Peyer's patch (tissue), 4 donors: ENCODE measurements around the gene KIAA2012. TPM values are rescaled to one million over a fixed set of nuclear protein-coding genes. Genes with fewer than 3 reads are reported as not detected.

Experiments
- DNase-seq, 3 donors: peaks; one replicate each; pipeline ENCODE4 v3.0.0-alpha.2; 2017 to 2019
- H3K27ac ChIP-seq, 4 donors: fragments of 200-600 bp; sonication (generic); one replicate each; pipeline ENCODE4 v1.5.1; 2016 to 2019
- H3K27me3 ChIP-seq, 2 donors: fragments of 200-600 bp; sonication (generic); one replicate each; pipeline ENCODE4 v1.5.1; 2019
- H3K36me3 ChIP-seq, 3 donors: fragments of 200-600 bp; sonication (generic); one replicate each; pipeline ENCODE4 v1.5.1; 2016 to 2019
- H3K4me1 ChIP-seq, 4 donors: fragments of 200-600 bp; sonication (generic); one replicate each; pipeline ENCODE4 v1.5.1; 2016 to 2019
- H3K4me3 ChIP-seq, 4 donors: fragments of 200-600 bp; sonication (generic); 1 replicate in 3 of 4; 2 replicates in 1 of 4; pipeline ENCODE4 v1.5.1; 2016 to 2019; ENCODE audit warnings: mild to moderate bottlenecking in 1 of 4
- H3K9me3 ChIP-seq, 4 donors: fragments of 200-600 bp; sonication (generic); one replicate each; pipeline ENCODE4 v1.5.1; 2016 to 2019; ENCODE audit warnings: mild to moderate bottlenecking in 1 of 4
- CTCF ChIP-seq, 6 experiments: fragments of 450-650 bp in 4 of 6; fragments of 200-600 bp in 2 of 6; sonication (generic) in 1 of 6; IDR thresholded peaks; one replicate each; pipeline ENCODE4 v1.5.1; 2017 to 2019; ENCODE audit warnings: antibody characterized with exemption in 6 of 6, mild to moderate bottlenecking in 3 of 6, moderate library complexity in 1 of 6
- POLR2A ChIP-seq, 2 donors: fragments of 450-650 bp; IDR thresholded peaks; one replicate each; pipeline ENCODE4 v1.5.1; 2017; ENCODE audit warnings: antibody characterized with exemption in 2 of 2, mild to moderate bottlenecking in 2 of 2, moderate library complexity in 2 of 2
- total RNA-seq, 4 donors: library from RNA; depleted of rRNA; stranded (reverse); fragments of >200 nt; gene quantifications; one replicate each; pipeline ENCODE4 v1.1.0, GENCODE V29; 2016

KIAA2012 gene
- total RNA-seq, 4 donors from 2014 or later, result 0.27 TPM; not detected in 3

DNA sequence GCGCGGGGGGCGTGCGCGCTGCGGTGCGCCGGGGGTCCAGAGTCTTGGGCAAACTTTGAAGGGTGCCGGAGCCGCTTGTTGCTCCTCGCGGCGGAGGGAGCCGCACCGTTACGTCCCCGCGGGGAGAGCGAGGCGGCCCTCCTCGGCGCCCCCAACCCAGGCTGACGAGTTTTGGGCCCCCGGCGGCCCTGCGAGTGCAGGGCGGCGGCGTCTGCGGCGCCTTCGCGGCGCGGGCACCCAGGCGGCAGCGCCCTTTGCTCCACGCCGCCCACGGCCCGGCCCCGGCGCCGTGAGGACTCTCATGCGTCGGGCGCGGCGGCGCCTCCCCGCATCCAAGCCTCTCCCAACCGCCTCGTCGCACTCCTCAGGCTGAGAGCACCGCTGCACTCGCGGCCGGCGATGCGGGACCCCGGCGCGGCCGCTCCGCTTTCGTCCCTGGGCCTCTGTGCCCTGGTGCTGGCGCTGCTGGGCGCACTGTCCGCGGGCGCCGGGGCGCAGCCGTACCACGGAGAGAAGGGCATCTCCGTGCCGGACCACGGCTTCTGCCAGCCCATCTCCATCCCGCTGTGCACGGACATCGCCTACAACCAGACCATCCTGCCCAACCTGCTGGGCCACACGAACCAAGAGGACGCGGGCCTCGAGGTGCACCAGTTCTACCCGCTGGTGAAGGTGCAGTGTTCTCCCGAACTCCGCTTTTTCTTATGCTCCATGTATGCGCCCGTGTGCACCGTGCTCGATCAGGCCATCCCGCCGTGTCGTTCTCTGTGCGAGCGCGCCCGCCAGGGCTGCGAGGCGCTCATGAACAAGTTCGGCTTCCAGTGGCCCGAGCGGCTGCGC, 38.6 kb upstream of the KIAA2012 start:
- TF ChIP-seq POLR2A (IDR thresholded peaks at IDR 0.05) (no peak), CTCF (IDR thresholded peaks at IDR 0.05) (no peak)
- H3K27me3 ChIP-seq, result no peaks in the 10 kb centered on the region
- peak overlapping the region; percentile 79 to 95 (median 90) for H3K27ac ChIP-seq
- H3K4me3 ChIP-seq, result peak overlapping the region; percentile 72 to 81 (median 78)
- H3K4me1 ChIP-seq, result peaks cover 0 to 33% (median 12%) of the 10 kb centered on the region in 4 donors
- H3K36me3 ChIP-seq, result no peaks in the 10 kb centered on the region
- DNase-seq, result peak in 2 of 3 donors; percentile 55 to 75
- H3K9me3 ChIP-seq, result no peaks in the 10 kb centered on the region

GRCh38 chr2:202035089-202035940, 37.7 kb upstream of the KIAA2012 start:
- peak overlapping the region; percentile 79 to 95 (median 90) for H3K27ac ChIP-seq

GRCh38 chr2:202035941-202036372, 37.1 kb upstream of the KIAA2012 start:
- TF ChIP-seq CTCF (IDR thresholded peaks at IDR 0.05) (no peak), POLR2A (IDR thresholded peaks at IDR 0.05) (no peak)
- DNase-seq, result no peak
- Histone ChIP-seq H3K36me3 (no peaks in the 10 kb centered on the region), H3K9me3 (no peaks in the 10 kb centered on the region), H3K27me3 (no peaks in the 10 kb centered on the region), H3K4me1 (peaks cover 0 to 36% (median 12%) of the 10 kb centered on the region in 4 donors), H3K4me3 (peak overlapping the region; percentile 3 to 81 (median 40)), H3K27ac (peak overlapping the region in 2 of 4 donors; percentile 79 to 94)

More at GRCh38 chr2:202035089-202035940, 37.7 kb upstream of the KIAA2012 start:
- Histone ChIP-seq H3K27me3 (no peaks in the 10 kb centered on the region), H3K9me3 (no peaks in the 10 kb centered on the region), H3K4me1 (peaks cover 0 to 36% (median 12%) of the 10 kb centered on the region in 4 donors), H3K4me3 (peak overlapping the region; percentile 72 to 81 (median 78)), H3K36me3 (no peaks in the 10 kb centered on the region)
- TF ChIP-seq POLR2A (IDR thresholded peaks at IDR 0.05) (no peak), CTCF (IDR thresholded peaks at IDR 0.05) (peak in 3 of 6 experiments; percentile 5 to 36 (median 31))
- DNase-seq, result peak in 2 of 3 donors; percentile 70 to 73

DNA sequence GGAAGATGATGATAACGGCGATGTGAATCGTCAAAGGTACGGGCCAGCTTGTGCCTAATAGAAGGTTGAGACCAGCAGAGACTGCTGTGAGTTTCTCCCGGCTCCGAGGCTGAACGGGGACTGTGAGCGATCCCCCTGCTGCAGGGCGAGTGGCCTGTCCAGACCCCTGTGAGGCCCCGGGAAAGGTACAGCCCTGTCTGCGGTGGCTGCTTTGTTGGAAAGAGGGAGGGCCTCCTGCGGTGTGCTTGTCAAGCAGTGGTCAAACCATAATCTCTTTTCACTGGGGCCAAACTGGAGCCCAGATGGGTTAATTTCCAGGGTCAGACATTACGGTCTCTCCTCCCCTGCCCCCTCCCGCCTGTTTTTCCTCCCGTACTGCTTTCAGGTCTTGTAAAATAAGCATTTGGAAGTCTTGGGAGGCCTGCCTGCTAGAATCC, 36.4 kb upstream of the KIAA2012 start:
- Histone ChIP-seq H3K27ac (peak overlapping the region in 3 of 4 donors; percentile 4 to 94 (median 79)), H3K36me3 (no peaks in the 10 kb centered on the region), H3K9me3 (no peaks in the 10 kb centered on the region), H3K4me1 (peaks cover 0 to 36% (median 12%) of the 10 kb centered on the region in 4 donors), H3K27me3 (no peaks in the 10 kb centered on the region), H3K4me3 (peak overlapping the region; percentile 9 to 81 (median 46))
- TF ChIP-seq POLR2A (IDR thresholded peaks at IDR 0.05) (no peak), CTCF (IDR thresholded peaks at IDR 0.05) (no peak)
- no peak for DNase-seq

GRCh38 chr2:202037086-202037485, 36.0 kb upstream of the KIAA2012 start:
- Histone ChIP-seq H3K27ac (peak overlapping the region in 3 of 4 donors; percentile 4 to 94 (median 79)), H3K4me1 (peaks cover 0 to 36% (median 12%) of the 10 kb centered on the region in 4 donors), H3K4me3 (peak overlapping the region in 1 of 4 donors; percentile 72), H3K27me3 (no peaks in the 10 kb centered on the region), H3K36me3 (no peaks in the 10 kb centered on the region), H3K9me3 (no peaks in the 10 kb centered on the region)
- TF ChIP-seq CTCF (IDR thresholded peaks at IDR 0.05) (no peak), POLR2A (IDR thresholded peaks at IDR 0.05) (no peak)
- DNase-seq, result no peak
